Bronchial epithelial cell (primary cell): Measurements from ENCODE around the gene SNX5. TPM values are rescaled to one million over a fixed set of nuclear protein-coding genes. Genes with fewer than 3 reads are reported as not detected.

Experiments
- DNase-seq: peaks from one replicate; pipeline ENCODE4 v3.0.0-alpha.2; 2010; ENCODE audit warnings: low read depth
- FAIRE-seq: peaks from 2 replicates; lab custom pipeline; 2011; peaks lifted over from hg19 to GRCh38; lab: Jason Lieb, UNC
- H3K27me3 ChIP-seq: 2 replicates; pipeline ENCODE4 v1.5.1; 2011; ENCODE audit warnings: low read length; ENCODE audit not compliant: control insufficient read depth, insufficient read depth
- H3K36me3 ChIP-seq: 2 replicates; pipeline ENCODE4 v1.5.1; 2011; ENCODE audit warnings: low read length; ENCODE audit not compliant: control insufficient read depth, insufficient read depth
- H3K4me3 ChIP-seq: 2 replicates; pipeline ENCODE4 v1.5.1; 2011; ENCODE audit warnings: mild to moderate bottlenecking, low read depth, low read length, control low read depth
- CTCF ChIP-seq: IDR thresholded peaks from 2 replicates; pipeline ENCODE4 v1.5.1; 2011; ENCODE audit warnings: mild to moderate bottlenecking, moderate library complexity, low read length, control low read depth, inconsistent platforms; ENCODE audit not compliant: insufficient read depth, severe bottlenecking
- total RNA-seq: library from RNA; depleted of rRNA; stranded (reverse); fragments of >200 nt; gene quantifications from 2 replicates; pipeline ENCODE4 v1.2.1, GENCODE V29; 2014

SNX5 gene
- total RNA-seq, 1 donor from 2014 or later: 152 TPM

DNA sequence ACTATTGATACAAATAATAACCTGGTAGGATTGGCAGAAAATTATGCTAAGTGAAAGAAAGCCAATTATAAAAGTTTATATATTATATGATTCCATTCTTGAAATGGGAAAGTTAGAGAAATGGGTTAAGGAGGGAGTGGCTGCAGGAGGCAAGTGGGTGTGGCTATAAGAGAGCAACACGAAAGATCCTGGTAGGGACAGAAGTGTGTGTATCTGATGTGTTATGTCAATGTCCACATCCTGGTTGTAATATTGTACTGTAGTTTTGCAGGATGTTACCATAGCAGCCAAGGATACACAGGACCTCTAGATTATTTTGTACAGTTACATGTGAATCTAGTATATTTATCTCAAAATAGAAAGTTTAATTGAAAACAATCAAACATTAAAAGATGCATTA is 46.8 kb downstream of the SNX5 start:
- DNase-seq: no peak
- no peak overlapping the region for H3K4me3 ChIP-seq
- FAIRE-seq: no peak

DNA sequence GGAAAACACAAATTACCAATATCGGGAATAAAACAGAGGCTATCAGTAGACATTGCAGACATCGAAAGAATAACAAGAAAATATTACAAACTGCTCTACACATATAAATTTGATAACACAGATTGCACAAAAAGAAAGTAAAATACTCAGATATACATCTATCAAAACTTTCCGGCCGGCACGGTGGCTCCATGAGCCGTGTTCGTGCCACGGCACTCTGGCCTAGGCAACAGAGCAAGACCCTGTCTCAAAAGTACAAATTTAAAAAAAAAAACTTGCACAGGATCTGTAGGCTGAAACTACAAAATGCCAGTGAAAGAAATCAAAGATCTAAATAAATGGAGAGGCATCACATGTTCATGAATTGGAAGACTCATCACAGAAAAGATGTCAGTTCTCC is 49.4 kb downstream of the SNX5 start:
- TF ChIP-seq CTCF: no peak
- no peak for FAIRE-seq
- peaks cover 2% of the 10 kb centered on the region for H3K27me3 ChIP-seq
- no peaks in the 10 kb centered on the region for H3K36me3 ChIP-seq
- DNase-seq: no peak
- no peak overlapping the region for H3K4me3 ChIP-seq

More for the DNA sequence above, 46.8 kb downstream of the SNX5 start:
- peaks cover 4% of the 10 kb centered on the region for H3K27me3 ChIP-seq
- H3K36me3 ChIP-seq: no peaks in the 10 kb centered on the region
- no peak for TF ChIP-seq CTCF

GRCh38 chr20:17917832-17918618 is 50.6 kb downstream of the SNX5 start:
- Histone ChIP-seq H3K4me3 (no peak overlapping the region), H3K27me3 (no peaks in the 10 kb centered on the region), H3K36me3 (no peaks in the 10 kb centered on the region)
- FAIRE-seq (no peak), DNase-seq (no peak)
- no peak for TF ChIP-seq CTCF

DNA sequence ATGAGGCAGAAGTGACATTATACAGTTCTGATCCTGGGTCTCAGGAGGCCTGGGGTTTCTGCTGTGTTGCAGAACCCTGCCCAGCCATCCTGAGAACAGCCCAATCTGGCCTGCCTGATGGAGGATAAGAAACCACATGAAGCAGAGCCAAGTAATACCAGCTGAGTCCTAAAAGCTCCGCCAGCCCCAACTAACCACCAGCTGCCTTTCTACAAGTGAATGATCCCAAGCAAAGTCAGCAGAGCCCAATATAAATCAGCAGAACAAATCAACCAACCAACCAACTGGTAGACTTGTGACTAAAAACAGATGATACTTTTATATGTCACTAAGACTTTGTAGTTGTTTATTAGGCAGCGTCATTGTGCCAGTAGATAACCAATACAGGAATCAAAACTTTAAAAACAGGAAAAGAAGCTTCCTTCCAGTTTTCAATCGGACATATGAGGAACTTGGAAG is 52.1 kb downstream of the SNX5 start:
- Histone ChIP-seq H3K27me3 (no peaks in the 10 kb centered on the region), H3K4me3 (no peak overlapping the region), H3K36me3 (no peaks in the 10 kb centered on the region)
- FAIRE-seq (no peak), DNase-seq (no peak)
- no peak for TF ChIP-seq CTCF

GRCh38 chr20:17914957-17915356 is 53.6 kb downstream of the SNX5 start:
- H3K4me3 ChIP-seq: no peak overlapping the region
- no peaks in the 10 kb centered on the region for H3K27me3 ChIP-seq
- no peak for TF ChIP-seq CTCF
- FAIRE-seq (no peak), DNase-seq (no peak)
- H3K36me3 ChIP-seq: no peaks in the 10 kb centered on the region
